ENCODE measurements around the gene TOX2.

TOX2 gene

DNA sequence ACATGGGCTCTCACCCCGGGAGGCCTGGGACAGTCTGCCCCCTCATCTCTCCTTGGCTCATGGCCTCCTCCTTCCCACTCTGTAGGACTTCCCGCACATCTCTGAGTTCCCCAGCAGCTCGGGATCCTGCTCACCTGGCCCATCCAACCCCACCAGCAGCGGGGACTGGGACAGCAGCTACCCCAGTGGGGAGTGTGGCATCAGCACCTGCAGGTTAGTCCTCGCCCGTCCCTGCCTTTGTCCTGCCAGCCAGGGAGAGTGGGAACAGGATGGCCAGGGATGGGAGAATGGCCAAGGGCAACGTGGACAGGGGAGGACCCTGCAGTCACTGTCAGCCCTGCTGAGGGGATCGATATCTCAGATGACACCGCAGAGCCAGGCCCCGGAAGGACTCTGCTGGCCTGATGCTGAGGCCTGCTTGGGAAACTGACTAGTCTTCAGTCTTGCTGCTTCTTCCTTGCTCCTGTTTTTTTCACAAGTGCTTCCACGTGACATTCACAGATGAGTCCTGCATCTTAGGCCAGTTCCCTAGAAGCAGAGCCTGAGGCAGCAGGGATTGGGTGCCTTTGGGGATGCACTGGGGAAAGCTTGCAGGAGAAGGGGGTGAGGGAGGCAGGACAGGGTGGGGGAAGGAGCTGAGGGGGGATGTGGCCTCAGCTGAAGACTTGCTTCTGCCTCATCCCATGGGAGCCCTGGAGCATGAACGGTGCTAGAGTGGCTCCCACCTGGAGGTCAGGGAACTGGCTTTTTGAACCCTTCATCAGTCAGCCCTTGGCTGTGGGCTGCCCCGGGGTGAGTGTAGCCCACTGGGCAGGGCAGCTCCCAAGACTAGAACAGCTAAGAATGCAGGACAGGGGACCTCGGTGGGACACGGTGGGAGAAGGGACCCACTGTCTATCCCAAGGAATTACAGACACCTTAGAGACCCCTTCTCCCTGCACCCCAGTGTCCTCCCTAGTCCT lies 152.3 kb downstream of the TOX2 start:
- DNase-seq: no peak

GRCh38 chr20:44067650-44068081 lies 153.0 kb downstream of the TOX2 start:
- no peak for DNase-seq

- DNase-seq: no peak
Observed at GRCh38 chr20:44068316-44069201, 153.9 kb downstream of the TOX2 start.

- peak; percentile 75 for DNase-seq
Observed at GRCh38 chr20:44069203-44070011, 154.8 kb downstream of the TOX2 start.

GRCh38 chr20:44070139-44070900 lies 155.7 kb downstream of the TOX2 start:
- peak; percentile 33 for DNase-seq

- peak; percentile 22 for DNase-seq
Observed at GRCh38 chr20:44071057-44071456, 156.4 kb downstream of the TOX2 start.

DNA sequence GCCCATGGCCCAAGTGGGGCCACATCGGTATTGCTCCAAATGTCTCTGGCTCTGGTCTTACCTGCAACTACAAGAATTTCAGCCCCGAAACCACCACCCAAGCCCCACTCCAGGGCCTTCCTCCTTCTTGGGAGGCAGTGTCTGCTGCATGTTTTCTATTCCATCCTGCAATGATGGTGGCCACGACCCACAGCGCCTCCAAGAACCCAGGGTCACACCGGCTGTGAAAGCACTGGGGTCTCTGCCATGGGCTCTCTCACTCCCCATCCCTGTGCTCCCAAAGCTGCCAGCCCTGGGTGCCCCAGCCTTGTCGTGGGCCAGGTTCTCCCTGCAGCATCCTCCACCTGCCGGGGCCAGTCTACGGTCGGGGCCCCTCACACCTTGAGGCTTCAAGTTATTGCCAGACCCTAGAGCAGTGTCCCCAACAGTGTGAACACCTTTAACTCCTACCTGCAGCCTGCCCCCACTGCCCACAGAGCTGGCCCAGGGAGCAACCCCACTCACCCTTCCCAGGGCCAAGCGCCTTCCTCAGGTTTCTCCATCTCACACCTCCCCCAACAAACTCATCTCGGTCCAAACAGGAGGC lies 157.0 kb downstream of the TOX2 start:
- peak; percentile 16 for DNase-seq

DNA sequence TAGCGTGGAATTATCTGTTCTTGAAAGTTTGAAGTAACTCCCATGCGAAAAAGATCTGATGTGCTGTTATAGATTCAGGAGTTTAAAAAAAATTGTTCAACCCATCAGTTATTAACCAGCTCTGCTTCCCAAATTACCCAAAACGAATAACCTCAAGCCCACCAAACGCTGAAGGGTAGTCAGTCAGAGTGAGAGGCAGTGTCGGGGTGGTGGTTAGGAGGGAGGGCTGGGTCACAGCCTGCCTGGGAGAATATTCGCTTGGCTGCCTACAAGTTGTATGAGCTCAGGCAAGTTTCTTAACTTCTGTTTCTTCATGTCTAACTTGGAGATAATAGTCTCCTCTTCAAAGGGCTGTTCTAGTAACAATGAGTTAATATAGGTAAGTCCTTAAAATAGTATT lies 157.7 kb downstream of the TOX2 start:
- DNase-seq: peak; percentile 22

- DNase-seq: peak; percentile 24
Observed at GRCh38 chr20:44073011-44073674, 158.5 kb downstream of the TOX2 start.

DNA sequence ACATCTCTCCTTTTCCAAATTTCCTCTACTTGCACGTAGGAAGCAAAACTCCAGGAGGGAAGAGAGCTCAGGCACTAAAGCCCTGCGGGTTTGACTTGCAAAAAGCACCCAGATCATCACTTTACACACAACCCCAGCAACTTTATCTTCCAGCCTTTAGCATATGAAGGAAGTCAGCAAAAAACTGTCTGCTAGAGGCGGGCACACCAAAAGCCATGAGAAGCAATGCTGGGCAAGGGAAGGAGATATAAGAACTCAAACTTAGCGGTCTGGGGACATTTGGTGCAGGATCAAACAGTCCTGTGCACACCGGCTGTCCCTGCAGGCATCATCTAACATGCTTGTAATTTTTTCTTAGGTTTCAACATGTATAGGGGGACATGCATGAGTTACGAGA lies 159.0 kb downstream of the TOX2 start:
- DNase-seq: peak; percentile 19

DNA sequence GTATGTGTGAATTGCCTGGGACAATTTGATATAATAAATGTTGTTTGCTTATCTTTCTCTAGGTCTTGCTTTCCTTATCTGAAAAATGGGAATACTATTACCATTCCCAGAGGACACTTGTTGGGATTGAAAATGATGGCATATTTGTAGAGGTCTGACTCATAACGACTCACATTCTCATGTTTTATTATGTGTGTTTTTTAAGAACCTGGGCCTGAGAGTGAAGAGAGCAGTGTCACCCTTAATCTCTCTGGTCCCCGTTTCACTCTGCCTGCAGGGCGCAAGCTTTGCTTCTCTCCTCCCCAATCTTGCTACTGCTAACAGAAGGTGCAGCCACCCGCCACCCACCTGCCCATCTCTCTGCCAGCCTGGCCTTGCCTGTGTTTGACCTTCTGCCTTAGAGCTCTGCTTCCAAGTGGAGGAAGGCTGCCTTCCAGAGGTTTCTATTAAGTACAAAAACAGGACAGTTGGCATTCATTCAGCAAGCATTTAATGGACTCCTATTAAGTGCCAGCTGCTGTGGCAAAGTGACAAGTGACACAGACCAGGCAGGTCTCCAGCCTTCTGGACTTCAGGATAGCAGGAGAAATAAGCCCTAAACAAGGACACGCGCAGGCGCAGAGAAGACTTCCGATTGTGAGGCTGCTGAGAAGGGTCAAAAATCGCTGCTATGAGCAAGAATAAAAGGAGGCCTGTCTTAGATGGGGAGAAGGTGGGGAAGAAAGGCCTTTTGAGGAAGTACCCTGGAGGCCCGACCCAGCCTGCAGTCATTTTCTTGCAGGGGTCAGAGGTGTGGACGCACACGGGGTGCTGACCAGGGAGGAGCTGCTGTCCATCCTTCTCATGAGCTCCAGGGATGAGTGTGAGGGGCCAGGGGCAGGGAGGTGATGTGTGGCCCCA lies 159.8 kb downstream of the TOX2 start:
- DNase-seq: peak; percentile 25

- peak; percentile 18 for DNase-seq
Observed at GRCh38 chr20:44075191-44075949, 160.7 kb downstream of the TOX2 start.

GRCh38 chr20:44075950-44076232 lies 161.2 kb downstream of the TOX2 start:
- DNase-seq: no peak

- no peak for DNase-seq
Observed at GRCh38 chr20:44079291-44079690, 164.6 kb downstream of the TOX2 start.

DNA sequence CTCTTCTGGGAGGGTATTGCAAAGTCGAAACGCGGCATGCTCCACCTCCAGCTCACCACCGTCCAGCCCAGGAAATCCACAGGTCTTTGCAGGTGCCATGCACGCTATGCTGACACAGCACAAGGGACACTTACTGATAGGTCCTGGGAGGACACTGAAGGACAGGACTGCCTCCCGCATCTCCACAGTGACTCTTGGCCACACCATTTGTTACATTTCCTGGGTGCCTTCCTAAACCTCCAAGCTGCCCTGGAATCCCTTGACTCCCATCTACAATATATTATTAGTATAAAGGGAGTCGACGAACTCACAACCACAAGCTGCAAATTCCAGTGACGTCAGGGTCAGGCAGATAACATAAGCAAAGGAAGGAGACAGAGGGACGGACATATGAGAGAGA lies 165.4 kb downstream of the TOX2 start:
- DNase-seq: no peak

DNA sequence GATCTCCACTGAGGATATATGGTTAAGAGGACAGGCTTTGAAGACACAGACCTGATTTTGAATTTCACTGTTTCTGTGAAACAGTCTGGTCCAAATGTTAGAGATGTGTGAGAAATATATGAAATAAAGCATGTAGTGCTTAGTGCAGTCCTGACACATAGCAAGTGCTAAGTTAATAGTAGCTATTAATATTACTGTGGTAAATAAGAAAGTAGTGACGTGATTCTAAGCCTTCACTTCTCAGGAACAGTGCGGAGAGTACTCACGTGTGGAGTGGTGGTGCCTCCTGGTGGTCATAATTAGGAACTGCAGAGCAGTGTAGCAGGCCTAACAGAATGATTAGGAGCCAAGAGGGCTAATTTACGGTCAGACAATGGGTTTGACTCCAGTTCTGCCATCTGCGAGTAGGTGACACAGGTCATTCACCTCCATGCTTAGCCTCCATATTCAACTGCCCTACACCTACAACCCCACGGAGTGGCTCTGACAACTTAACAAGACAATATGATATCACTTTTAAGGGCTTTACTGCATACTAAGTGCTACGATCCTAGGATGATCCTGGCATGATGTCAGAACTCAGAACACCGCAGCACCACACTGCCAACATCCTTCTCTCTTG lies 166.1 kb downstream of the TOX2 start:
- DNase-seq: peak; percentile 83

- DNase-seq: no peak
Observed at GRCh38 chr20:44081476-44081875, 166.8 kb downstream of the TOX2 start.

GRCh38 chr20:44081888-44082287 lies 167.2 kb downstream of the TOX2 start:
- no peak for DNase-seq

Measured in stimulated activated CD8-positive, alpha-beta memory T cell treated with anti-CD3 and anti-CD28 coated beads, Interleukin-4, amount 100 ng/mL, for 48 hours (primary cell).